Caco-2 (cell line): Measurements from ENCODE around the gene RBM47. TPM values are rescaled to one million over a fixed set of nuclear protein-coding genes. Genes with fewer than 3 reads are reported as not detected.

ENCODE experiments used
- BruUV-seq: library from RNA; stranded (reverse); fragments of 400-500 nt; replicated peaks from 2 replicates; lab custom pipeline; 2021; lab: Mats Ljungman, UMichigan
- CTCF ChIA-PET: fragments of 300-600 bp; sonication (Branson Sonifier 250); formaldehyde crosslinking; loops from one replicate; lab custom pipeline; 2022; ENCODE audit warnings: antibody characterized with exemption; lab: Charles Lee
- POLR2A ChIA-PET: fragments of 300-600 bp; sonication (Branson Sonifier 250); formaldehyde crosslinking; loops from one replicate; lab custom pipeline; 2022; ENCODE audit warnings: antibody characterized with exemption; lab: Charles Lee
- DNase-seq, 2 experiments: peaks; one replicate each; pipeline versions ENCODE4 v3.0.0 to v3.0.0-alpha.2; 2020 to 2022
- H3K27me3 ChIP-seq: replicated peaks from 2 replicates; pipeline ENCODE4 v1.6.0; 2011; ENCODE audit warnings: low read length; ENCODE audit not compliant: control insufficient read depth, insufficient read depth
- H3K36me3 ChIP-seq: 2 replicates; pipeline ENCODE4 v1.5.1; 2011; ENCODE audit warnings: low read length; ENCODE audit not compliant: control insufficient read depth, insufficient read depth
- H3K4me1 ChIP-seq: fragments of 250-450 bp; sonication (Bioruptor Pico); 2 replicates; pipeline ENCODE4 v1.5.1; 2020; ENCODE audit warnings: mild to moderate bottlenecking
- H3K4me3 ChIP-seq: 2 replicates; pipeline ENCODE4 v1.5.1; 2011; ENCODE audit warnings: low read depth, mild to moderate bottlenecking, control low read depth, low read length
- H3K9me3 ChIP-seq: fragments of 250-450 bp; sonication (Bioruptor Pico); 2 replicates; pipeline ENCODE4 v1.5.1; 2020; ENCODE audit warnings: mild to moderate bottlenecking, moderate library complexity
- H3K27ac Mint-ChIP-seq: one replicate; pipeline ENCODE4 v1.8.0; 2022; ENCODE audit warnings: mixed read lengths; ENCODE audit not compliant: unreplicated experiment
- H3K27me3 Mint-ChIP-seq: one replicate; pipeline ENCODE4 v1.8.0; 2022; ENCODE audit warnings: mixed read lengths; ENCODE audit not compliant: insufficient read depth, unreplicated experiment
- H3K36me3 Mint-ChIP-seq: one replicate; pipeline ENCODE4 v1.8.0; 2022; ENCODE audit warnings: mild to moderate bottlenecking, mixed read lengths; ENCODE audit not compliant: insufficient read depth, unreplicated experiment
- H3K4me1 Mint-ChIP-seq: one replicate; pipeline ENCODE4 v1.8.0; 2022; ENCODE audit warnings: low read depth, mixed read lengths; ENCODE audit not compliant: unreplicated experiment
- H3K4me3 Mint-ChIP-seq: one replicate; pipeline ENCODE4 v1.8.0; 2022; ENCODE audit warnings: mild to moderate bottlenecking, moderate library complexity, mixed read lengths; ENCODE audit not compliant: unreplicated experiment
- H3K9me3 Mint-ChIP-seq: one replicate; pipeline ENCODE4 v1.8.0; 2022; ENCODE audit warnings: mixed read lengths; ENCODE audit not compliant: unreplicated experiment
- intact Hi-C: fragments of 100-400 bp; cut with micrococcal nuclease; formaldehyde crosslinking; loops from one replicate; pipeline ENCODE4 v1.10.0; 2022; ENCODE audit not compliant: unreplicated experiment
- total RNA-seq: library from RNA; stranded (reverse); gene quantifications from 2 replicates; pipeline ENCODE4 v1.2.3, GENCODE V29; 2022
- TF ChIP-seq, protein P1 (sequence below), 2 experiments: fragments of 200-600 bp in 1 of 2; IDR thresholded peaks; 1 replicate in 1 of 2; 2 replicates in 1 of 2; pipeline versions ENCODE4 v1.5.1 to v1.8.0; 2011 to 2022; ENCODE audit warnings: antibody characterized with exemption in 1 of 2, control low read depth in 1 of 2, inconsistent platforms in 1 of 2, low read depth in 1 of 2, low read length in 1 of 2, mild to moderate bottlenecking in 1 of 2, moderate library complexity in 1 of 2; ENCODE audit not compliant: insufficient read depth in 1 of 2, severe bottlenecking in 1 of 2, unreplicated experiment in 1 of 2

RBM47 gene
- total RNA-seq, 1 experiment from 2014 or later: 62.1 TPM

DNA sequence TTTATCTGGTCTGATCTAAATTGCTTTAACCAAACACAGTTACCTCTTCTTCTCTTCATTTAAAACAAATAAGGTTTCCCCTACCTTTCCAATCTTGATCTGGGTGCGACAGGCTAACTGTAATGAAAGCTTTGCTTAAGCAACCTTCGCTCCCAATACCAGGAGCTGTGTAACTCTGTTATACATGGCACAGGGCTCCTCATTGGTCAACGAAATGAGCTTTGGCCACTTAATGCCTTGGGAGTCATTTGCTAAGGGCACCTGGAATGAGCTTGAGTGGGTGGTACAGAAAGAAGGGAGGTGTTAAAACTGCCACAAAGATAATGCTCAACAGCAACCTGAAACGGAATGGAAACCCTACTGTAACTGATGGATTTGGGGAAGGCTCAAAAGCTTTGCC, 154.1 kb downstream of the RBM47 start:
- H3K4me1 Mint-ChIP-seq: peaks cover 26% of the 10 kb centered on the region
- H3K27ac Mint-ChIP-seq: no peak overlapping the region
- no peak overlapping the region for H3K4me3 ChIP-seq
- no peaks in the 10 kb centered on the region for H3K27me3 Mint-ChIP-seq
- H3K36me3 ChIP-seq: no peaks in the 10 kb centered on the region
- H3K36me3 Mint-ChIP-seq: peaks cover 13% of the 10 kb centered on the region
- ChIA-PET POLR2A (no interaction called here), CTCF (interaction anchor here (1.3 kb wide), 1 partner anchor 71 kb away, joined by 3 read pairs; no protein-coding TSS in a partner anchor)
- H3K27me3 ChIP-seq: no peaks in the 10 kb centered on the region
- TF ChIP-seq, protein P1, sequence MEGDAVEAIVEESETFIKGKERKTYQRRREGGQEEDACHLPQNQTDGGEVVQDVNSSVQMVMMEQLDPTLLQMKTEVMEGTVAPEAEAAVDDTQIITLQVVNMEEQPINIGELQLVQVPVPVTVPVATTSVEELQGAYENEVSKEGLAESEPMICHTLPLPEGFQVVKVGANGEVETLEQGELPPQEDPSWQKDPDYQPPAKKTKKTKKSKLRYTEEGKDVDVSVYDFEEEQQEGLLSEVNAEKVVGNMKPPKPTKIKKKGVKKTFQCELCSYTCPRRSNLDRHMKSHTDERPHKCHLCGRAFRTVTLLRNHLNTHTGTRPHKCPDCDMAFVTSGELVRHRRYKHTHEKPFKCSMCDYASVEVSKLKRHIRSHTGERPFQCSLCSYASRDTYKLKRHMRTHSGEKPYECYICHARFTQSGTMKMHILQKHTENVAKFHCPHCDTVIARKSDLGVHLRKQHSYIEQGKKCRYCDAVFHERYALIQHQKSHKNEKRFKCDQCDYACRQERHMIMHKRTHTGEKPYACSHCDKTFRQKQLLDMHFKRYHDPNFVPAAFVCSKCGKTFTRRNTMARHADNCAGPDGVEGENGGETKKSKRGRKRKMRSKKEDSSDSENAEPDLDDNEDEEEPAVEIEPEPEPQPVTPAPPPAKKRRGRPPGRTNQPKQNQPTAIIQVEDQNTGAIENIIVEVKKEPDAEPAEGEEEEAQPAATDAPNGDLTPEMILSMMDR (IDR thresholded peaks at IDR 0.05; ENCODE audit: insufficient read depth in 1 of 2, low read depth in 1 of 2, low read length in 1 of 2, severe bottlenecking in 1 of 2, unreplicated experiment in 1 of 2): no peak
- H3K9me3 ChIP-seq: no peaks in the 10 kb centered on the region
- BruUV-seq: no TSS peak
- H3K4me3 Mint-ChIP-seq: peak overlapping the region; percentile 19
- no peaks in the 10 kb centered on the region for H3K9me3 Mint-ChIP-seq
- intact Hi-C loops: loop anchor here (2.0 kb wide), 1 partner anchor 13 kb away; no protein-coding TSS in a partner anchor
- DNase-seq: peak; percentile 25 to 71
- H3K4me1 ChIP-seq: peaks cover 43% of the 10 kb centered on the region

DNA sequence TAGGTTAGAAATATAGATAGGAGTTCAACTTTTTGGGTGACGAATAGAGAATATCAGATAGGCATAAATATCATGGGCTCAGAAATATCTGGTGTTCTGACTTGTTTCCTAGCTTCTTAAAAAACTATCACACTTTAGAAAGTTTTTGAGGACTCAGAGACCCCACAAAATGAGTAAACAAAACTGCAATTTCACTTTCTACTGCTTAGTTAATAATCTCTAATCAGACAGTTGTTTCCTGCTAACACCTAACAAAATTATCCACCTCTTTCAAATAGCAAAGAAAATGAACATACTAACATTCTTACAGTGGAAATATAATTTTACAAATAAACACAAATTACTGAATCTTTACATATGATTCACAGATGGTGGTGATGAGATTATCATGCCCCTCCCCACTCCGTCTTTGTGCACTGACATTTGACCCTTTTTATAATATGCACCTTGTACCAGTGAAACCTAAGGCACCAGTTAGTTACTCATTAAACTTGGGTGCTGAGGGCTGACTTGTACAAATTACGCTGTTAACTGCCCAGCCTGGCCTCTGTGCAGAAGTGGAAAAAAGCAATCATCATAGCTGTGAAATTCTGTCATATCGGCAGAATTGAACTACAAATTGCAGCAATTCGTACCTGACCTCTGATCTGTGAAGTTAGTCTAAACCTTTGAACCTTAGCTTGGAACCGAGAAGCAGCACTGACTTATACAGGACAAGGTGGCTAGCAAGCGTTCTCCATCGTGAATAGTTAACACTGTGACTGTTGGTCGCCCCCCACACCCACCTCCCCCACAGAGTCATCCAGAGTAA, 155.9 kb downstream of the RBM47 start:
- Mint-ChIP-seq H3K9me3 (no peaks in the 10 kb centered on the region), H3K36me3 (peaks cover 16% of the 10 kb centered on the region), H3K27ac (peak overlapping the region; percentile 53), H3K27me3 (no peaks in the 10 kb centered on the region), H3K4me3 (peak overlapping the region; percentile 65), H3K4me1 (peaks cover 26% of the 10 kb centered on the region)
- no peaks in the 10 kb centered on the region for H3K9me3 ChIP-seq
- H3K36me3 ChIP-seq: no peaks in the 10 kb centered on the region
- peaks cover 43% of the 10 kb centered on the region for H3K4me1 ChIP-seq
- POLR2A ChIA-PET: no interaction called here
- intact Hi-C loops: loop anchor here (2.0 kb wide), 1 partner anchor 15 kb away; no protein-coding TSS in a partner anchor
- H3K4me3 ChIP-seq: peak overlapping the region; percentile 18
- no TSS peak for BruUV-seq
- CTCF ChIA-PET: interaction anchor here (0.5 to 0.6 kb wide), 2 partner anchors 12 to 70 kb away, joined by 3 to 5 read pairs; no protein-coding TSS in a partner anchor
- H3K27me3 ChIP-seq: no peaks in the 10 kb centered on the region
- TF ChIP-seq, protein P1 (IDR thresholded peaks at IDR 0.05; ENCODE audit: insufficient read depth in 1 of 2, low read depth in 1 of 2, low read length in 1 of 2, severe bottlenecking in 1 of 2, unreplicated experiment in 1 of 2): no peak
- DNase-seq: peak; percentile 76 to 86

DNA sequence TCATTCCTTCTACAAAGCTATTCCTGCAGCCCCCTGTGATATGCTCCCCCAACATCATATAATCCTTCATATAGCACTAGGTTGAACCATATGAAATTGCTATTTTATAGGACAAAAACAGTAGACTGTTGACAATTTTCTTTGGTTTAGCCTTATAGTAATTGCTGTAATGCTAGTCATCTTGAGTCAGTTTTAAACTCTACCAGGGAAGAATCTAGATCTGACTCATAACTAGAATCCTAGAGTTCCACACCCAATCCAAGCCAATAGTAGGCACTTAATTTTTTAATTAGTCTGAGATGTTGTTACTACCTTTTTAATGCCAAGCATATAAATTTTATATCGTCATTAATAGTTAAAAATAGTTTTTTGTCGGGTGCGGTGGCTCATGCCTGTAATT, 157.7 kb downstream of the RBM47 start:
- ChIA-PET CTCF (no interaction called here), POLR2A (no interaction called here)
- no peaks in the 10 kb centered on the region for H3K27me3 ChIP-seq
- H3K4me3 Mint-ChIP-seq: no peak overlapping the region
- BruUV-seq: no TSS peak
- TF ChIP-seq, protein P1 (IDR thresholded peaks at IDR 0.05; ENCODE audit: insufficient read depth in 1 of 2, low read depth in 1 of 2, low read length in 1 of 2, severe bottlenecking in 1 of 2, unreplicated experiment in 1 of 2): no peak
- no peak overlapping the region for H3K4me3 ChIP-seq
- no peaks in the 10 kb centered on the region for H3K36me3 ChIP-seq
- H3K27ac Mint-ChIP-seq: no peak overlapping the region
- peaks cover 18% of the 10 kb centered on the region for H3K36me3 Mint-ChIP-seq
- intact Hi-C loops: no loop called here
- peaks cover 36% of the 10 kb centered on the region for H3K4me1 ChIP-seq
- H3K4me1 Mint-ChIP-seq: peaks cover 25% of the 10 kb centered on the region
- H3K9me3 ChIP-seq: no peaks in the 10 kb centered on the region
- DNase-seq: no peak
- no peaks in the 10 kb centered on the region for H3K27me3 Mint-ChIP-seq
- no peaks in the 10 kb centered on the region for H3K9me3 Mint-ChIP-seq
